ENCODE measurements around the gene RHOF.
"Not testable (repeated sequence)": the region's sequence is repeated elsewhere in the genome, so short reads cannot be mapped to it uniquely, and the experiment has no call there.

RHOF gene

DNA sequence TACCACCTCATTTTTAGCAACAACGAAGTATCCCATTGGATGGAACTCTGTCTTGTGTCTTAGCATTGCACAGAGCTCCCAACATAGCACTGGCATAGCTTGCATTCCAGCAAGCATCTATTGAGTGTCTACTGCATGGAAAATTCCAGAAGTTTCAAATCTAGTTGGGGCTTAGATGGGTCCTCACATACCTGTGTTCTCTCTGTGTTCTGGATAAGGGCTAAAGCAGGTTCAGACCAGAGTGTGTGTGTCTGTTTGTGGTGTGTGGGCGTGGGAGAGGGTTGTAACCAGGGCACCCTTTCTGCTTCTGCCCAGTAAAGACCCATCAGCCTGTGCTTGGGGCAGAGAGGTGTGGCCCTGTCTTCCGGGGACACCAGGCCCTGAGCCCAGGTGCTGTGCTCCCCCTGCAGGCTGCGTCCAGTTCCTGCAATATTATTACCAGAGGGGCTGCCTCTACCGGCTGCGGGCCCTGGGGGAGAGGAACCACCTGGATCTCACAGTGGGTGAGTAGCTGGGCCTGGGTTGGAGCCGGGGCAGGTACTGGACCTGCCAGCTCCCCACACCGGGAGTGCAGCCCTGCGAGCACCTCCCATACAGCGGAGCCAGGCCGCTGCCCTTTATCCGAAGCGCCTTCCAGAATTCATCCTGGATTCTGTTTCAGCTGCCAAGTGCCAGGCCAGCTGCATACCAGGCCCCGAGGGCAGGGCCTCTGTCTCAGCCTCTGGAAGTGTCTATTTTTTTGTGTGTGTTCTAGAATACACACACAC lies 20.3 kb downstream of the RHOF start:
- DNase-seq: no peak

DNA sequence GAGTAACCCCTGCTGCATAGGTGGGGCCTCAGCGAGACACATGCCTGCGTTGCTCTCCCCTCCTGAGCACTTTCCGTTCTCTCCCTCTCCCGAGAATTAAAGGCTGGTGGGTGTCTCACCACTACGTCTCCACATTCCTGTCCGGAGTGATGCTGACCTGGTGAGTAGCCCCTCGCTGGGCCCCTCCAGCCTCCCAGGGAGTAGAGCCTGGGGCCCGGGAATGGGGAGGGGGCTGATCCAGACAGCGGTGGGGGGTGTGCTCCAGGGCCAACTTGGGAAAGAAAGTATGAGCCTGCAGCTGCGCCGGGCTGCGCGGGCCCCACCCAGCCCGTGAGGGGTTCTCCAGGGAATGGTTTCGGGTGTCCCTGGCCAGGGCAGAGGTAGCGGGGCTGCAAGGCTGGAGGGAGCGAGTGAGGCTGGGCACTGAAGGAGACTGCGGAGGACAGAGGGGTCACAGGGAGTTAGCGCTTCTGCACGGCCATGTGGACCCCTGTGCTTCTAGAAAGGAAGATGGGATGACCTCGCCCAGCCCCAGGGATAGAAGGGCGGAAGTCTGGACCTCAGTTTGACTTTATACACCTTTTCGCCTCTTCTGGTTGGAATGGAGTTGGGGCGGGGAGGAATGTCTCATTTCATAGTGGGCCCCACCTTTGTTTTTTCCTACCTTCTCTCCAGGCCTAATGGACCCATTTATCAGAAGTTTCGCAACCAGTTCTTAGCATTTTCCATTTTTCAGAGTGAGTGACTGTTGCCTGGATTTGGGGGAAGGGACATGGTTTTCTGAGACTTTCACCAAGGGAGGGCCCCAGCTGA lies 22.5 kb downstream of the RHOF start:
- no peak for DNase-seq

DNA sequence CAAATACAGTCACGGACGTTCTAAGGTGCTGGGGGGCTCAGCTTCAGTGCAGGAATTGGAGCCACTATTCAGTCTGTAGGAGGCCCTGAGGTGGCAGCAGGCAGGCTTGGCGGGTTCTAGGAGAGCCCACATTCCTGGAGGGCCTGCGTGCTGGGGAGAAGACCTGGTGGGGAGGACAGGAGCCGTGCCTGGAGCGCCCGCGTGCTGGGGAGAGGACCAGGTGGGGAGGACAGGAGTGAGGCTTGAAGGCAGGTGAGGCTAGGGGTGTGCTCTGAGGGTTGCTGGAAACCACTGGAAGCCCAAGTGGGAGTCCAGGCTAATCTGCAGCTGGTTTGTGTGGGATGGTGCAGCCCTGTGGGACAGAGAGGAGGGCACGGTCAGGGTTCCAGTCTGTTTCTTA lies 23.1 kb downstream of the RHOF start:
- no peak for DNase-seq

DNA sequence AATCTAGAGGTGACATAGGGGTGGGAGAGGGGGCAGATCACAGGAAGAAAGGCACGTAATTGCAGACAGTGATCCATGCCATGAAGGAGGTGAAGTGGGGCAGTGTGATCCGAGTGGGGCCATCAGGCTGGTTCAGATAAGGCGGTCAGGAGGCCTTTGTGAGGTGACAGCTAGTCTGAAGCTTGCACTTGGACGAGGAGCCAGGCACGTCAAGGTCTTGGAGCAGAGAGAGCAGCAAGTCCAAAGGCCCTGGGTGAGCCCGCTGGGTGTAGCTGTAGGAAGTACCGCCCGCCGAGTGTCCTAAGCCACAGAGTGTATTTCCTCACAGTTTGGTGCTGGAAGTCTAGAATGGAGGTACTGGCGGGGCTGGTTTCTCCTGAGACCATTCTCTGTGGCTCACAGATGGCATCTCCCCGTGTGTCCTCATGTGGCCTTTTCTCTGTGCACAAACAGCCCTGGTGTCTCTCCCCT lies 23.6 kb downstream of the RHOF start:
- DNase-seq: no peak

DNA sequence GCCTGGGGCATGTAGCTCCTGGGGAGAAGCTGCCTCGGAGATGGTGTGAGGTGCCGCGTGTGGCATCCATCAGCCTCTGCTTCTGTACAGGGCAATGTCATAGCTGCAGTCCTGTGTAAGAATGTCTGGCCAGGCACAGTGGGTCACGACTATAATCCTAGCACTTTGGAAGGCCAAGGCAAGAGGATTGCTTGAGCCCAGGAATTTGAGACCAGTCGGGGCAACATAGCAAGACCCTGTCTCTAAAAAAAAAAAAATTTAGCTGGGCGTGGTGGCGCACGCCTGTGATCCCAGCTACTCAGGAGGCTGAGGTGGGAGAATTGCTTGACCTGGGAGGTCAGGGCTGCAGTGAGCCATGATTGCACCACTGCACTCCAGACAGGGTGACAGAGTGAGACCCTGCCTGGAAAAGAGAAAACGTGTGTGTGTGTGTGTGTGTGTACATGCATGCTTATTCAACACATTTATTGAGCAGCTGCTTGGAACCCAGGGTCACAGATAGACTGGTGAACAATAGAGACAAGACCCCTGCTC lies 24.1 kb downstream of the RHOF start:
- no peak for DNase-seq

DNA sequence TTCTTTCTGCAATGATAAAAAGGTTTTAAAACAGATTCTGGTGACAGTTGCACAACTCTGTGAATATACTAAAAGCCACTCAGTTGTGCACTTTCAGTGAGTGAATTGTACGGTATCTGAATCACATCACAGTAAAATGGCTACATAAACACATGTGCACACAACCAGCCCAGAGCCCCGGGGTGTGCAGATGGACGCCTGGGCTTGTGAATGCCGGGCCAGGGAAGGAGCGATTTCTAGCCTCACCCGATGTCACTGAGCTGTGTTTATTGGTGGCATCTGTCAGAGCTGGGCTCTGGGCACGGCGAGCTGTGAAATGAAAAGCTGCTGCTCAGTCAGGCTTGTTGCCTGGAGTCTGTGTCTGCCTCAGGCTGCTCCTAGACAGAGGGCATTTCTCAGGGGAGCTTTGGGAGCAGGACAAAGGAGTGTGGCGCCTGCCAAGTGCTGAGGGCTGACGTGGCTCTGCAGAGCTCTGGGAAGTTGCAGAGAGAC lies 25.9 kb downstream of the RHOF start:
- no peak for DNase-seq

DNA sequence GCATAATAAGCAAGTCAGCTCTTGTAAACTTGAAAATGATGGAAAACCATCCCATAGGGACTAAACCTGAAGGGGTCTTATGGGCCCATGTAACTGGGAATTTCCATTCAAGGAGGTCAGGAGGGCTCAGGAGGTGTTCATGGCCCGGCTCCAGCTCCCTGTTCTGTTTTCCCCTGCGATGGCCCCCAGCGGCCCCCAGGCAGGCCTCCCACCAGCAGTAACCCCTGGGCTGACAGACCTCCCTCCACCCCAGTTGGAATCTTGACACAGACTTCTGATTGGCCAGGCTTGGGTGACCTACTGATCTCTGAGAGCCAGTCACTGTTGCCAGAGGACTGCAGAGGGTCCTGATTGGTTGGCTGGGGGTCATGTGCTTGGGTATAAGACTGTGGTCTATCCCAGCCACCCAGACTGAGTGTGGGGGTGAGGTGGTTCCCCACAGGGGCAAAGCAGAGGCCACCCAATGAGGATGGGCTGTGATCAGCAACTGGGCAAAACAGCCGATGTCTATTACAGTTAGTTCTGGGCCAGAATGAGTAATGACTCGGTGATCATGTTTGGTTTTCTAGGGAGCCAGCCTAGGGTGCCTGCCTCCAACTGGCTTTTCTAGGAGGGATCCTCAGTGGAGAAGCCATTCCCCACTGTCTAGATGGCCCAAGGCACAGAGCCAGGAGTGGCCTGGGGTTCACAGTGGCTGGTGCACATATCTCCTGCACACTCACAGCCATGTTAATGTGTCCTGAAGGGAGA lies 27.0 kb downstream of the RHOF start:
- no peak for DNase-seq

DNA sequence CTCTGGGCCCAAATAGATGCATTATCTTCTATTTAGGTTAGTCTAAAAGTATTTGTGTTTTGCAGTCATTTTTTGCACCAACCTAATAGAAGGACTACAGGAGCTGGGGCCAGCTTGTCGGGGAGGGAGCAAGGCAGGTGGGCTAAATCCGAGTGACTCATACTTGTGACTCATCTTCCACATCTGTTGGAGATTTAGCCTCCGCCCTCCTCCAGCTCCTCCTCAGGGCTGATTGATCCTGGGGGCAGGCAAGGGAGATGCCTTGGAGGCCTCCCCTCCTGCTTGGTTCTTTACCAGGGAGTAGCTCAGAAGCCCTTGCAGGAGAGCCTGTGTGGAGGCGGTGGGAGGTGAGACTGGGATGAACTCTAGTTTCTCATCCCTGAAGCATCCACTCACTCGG lies 27.9 kb downstream of the RHOF start:
- no peak for DNase-seq

DNA sequence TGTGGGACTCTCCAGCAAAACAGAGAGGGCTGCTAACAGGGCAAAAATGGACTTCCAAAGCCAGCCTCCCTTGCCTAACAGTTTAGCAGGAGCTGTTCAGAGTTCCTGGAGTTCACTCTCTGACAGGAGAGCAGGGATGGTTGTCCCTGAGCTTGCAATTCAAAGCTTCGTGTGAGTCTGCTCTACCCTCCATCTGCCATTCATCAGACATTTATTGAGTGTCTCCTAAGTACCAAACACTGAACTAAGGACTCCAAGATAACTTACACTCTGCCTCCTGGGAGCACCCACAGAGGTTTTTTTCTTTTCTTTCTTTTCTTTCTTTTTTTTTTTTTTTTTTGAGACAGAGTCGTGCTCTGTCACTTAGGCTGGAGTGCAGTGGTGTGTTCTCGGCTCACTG lies 28.7 kb downstream of the RHOF start:
- no peak for DNase-seq

DNA sequence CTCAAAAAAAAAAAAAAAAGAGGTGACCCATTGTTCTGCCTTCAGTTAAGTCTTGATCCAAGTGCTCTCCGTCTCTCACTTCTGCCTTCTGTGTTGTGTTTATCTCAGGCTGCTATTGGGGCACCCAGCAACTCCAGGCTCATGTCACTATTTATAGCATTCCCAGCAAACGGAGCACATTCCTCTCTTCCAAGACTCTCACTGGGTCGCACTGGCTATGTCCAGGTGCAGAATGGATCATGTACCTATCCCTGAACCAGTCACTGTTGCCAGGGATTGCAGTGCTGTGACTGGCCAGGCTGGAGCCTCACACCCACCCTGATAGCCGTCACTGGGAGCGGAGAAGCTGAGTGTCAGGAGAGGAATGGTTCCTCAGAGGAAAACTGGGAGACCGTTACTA lies 31.2 kb downstream of the RHOF start:
- no peak for DNase-seq

DNA sequence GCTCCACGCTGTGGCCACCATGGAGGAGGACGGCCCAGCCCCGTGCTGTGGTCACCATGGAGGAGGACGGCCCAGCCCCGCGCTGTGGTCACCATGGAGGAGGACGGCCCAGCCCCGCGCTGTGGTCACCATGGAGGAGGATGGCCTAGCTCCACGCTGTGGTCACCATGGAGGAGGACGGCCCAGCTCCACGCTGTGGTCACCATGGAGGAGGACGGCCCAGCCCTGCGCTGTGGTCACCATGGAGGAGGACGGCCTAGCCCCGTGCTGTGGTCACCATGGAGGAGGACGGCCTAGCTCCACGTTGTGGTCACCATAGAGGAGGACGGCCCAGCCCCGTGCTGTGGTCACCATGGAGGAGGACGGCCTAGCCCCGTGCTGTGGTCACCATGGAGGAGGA lies 35.0 kb downstream of the RHOF start:
- not testable (repeated sequence) for DNase-seq

DNA sequence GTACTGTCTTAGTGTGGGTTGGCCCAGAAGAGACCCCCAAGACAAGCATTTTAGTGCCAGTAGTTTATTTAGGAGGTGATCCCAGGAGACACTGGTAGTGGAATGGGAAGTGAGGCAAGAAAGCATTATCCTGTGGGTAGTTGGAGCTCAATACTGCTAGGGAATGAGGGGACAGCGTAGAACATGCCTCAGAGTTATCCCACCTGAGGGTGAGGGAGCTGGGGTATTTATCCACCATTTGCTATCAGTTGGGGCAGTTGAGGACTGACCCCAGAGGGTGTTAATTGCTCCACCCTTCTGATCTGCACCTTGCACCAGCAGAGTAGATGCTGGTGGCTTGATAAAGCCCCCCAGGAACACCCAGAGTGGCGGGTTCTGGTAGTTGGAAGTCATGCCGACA lies 37.9 kb downstream of the RHOF start:
- no peak for DNase-seq

DNA sequence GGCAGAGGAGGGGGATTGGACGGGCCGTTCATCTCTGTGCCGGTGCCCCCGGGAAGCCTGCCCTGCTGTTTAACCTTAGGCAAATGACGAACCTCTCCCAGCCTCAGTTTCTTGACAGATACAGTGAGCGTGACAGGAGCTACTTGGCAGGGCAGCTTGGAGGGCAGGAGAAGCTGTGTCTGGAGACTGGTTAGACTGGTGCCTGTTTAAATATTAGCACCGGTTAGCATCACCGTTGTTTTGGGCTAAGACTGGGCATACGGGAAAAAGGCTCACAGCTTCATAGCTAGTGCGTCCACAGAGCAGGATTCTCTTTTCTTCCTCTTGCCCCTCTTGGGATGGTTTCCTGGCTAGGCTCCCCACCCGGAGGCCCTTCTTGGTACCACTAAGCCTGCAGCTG lies 38.7 kb downstream of the RHOF start:
- no peak for DNase-seq

DNA sequence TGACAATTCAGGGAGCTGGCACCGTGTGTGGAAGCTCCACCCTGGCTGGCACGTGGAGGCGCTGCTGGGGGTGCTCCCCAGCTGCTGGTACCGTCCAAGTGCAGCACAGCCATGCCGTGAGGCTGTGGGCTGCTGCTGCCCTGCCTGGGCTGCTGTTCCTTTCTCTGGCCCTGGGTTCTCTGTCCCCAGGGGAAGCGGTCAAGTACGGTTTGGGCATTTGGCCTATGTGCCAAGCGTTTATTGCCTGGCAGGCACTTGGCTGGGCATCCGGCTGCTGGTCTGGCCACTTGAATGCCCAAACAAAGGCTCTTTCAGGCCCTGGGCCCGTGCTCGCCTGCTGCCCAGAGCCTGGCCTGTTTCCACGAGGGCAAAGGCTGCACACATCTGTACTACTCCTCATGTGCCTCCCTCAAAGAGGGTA lies 39.6 kb downstream of the RHOF start:
- no peak for DNase-seq

DNA sequence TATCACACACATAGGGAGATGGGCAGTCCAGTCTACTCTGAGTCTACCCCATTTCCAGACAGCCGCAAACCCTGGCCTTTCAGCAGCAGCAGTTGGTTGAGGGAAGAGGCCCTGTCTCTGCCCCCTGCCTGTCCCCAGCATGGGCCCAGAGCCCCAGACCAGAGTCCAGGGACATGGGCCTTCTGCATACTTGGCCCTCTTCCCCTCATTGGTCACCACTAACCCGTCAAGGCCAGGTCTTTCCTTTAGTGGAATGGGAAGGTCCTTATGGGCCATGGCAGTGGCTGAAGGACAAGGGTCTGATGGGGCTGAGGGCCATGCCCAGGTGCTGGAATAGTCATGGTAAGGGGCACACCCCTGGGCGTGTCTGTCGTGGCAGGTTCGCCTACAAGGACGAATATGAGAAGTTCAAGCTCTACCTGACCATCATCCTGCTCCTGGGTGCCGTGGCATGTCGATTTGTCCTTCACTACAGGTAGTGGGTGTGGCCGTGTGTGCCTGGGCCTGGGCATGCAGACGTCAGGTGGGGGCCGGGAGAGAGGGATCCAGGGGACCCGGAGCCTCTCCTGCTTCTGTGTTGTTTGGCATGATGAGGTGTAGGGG lies 41.6 kb downstream of the RHOF start:
- DNase-seq: no peak

DNA sequence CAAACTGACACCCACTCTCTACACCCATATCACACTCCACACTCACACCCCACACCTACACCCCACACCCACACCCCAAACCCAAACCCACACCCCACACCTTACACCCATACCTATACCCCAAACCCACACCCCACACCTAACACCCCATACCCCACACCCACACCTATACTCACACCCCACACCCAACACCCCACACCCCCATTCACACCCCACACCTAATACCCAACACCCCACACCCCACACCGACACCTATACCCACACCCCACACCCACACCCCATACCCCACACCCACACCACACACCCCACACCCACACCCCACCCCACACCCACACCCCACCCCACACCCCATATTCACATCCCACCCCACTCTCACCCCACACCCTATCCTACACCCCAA lies 42.5 kb downstream of the RHOF start:
- DNase-seq: no peak

DNA sequence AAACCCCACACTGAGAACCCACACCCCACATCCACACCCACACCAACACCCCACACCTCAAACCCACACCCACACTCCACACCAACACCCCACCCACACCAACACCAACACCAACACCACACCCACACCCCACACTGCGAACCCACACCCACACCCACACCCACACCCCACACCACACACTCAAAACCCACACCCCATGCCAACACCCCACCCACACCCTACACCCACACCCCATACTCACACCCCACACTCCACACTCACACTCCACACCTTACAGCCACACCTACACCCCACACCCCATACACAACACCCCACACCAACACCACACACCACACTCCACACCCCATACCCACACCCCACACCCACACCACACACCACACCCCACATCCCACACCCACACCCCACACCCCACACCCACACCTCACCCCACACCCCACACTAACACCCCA lies 43.0 kb downstream of the RHOF start:
- no peak for DNase-seq

DNA sequence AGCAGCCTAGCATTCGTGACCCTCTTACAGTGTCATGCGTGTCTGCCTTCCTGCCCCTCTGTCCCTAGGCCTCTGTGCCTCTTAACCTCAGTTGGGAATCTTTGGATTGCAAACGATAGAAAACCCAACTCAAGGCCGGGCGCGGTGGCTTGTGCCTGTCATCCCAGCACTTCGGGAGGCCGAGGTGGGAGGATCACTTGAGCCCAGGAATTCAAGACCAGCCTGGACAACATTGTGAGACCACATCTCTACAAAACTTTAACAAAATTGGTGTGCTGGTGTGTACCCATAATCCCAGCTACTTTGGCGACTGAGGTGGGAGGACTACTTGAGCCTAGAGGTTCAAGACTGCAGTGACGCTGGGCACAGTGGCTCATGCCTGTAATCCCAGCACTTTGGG lies 44.2 kb downstream of the RHOF start:
- DNase-seq: no peak

DNA sequence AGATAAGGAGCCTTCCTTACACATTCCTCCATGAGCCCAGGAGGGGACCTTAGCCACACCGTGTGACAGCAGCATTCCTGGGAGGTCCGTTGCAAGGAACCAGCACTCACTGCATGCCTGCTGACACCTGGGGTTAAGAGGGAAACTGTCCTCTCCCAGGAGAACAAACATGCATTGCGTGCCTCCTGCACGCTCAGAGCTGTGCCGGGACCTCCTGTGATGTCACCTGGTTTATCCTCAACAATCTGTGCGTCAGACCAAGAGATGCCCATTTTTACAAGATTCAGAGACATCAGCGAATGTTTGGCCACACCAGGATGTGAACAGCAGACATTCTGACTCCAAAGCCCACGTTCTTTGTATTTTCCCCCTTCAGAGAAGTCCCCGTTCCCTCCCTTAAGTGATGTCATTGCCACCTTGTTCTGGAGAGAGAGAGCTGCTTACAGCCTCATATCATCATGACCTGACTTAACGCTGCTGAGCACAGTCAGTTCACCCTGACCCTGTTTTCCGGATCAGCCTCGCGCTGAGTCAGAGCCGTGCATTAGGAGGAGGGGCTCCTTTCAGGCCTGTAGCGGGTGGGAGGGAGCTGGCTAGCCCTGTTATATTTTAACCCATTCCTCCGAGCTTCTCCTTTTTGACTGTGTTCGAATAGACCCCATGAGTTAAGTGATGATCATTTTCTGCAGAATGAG lies 44.8 kb downstream of the RHOF start:
- no peak for DNase-seq

DNA sequence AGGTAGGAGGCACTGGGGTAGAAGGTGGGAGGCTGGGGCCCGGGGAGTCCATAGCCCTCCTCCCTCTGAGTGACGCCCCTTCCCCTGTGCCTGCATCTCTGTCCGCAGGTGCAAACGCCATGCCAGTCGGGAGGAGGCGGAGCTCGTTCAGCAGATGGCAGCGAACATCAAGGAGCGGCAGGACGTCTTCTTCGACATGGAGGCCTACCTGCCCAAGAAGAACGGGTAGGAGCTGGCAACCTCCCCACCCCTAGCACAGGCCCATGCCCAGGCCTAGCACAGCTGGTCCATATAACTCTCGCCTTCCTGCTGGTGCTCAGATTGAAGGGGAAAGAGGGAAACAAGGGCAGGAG lies 45.3 kb downstream of the RHOF start:
- DNase-seq: no peak

DNA sequence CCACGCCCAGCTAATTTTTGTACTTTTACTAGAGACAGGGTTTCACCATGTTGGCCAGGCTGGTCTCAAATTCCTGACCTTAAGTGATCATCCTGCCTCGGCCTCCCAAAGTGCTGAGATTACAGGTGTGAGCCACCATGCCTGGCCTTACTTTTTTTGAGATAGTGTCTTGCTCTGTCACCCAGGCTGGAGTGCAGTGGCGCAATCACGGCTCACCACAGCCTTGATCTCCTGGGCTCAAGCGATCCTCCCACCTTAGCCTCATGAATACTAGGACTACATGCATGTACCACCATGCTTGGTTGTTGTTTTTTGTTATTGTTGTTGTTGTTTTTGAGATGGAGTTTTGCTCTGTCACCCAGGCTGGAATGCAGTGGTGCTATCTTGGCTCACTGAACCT lies 47.9 kb downstream of the RHOF start:
- DNase-seq: not testable (repeated sequence)

DNA sequence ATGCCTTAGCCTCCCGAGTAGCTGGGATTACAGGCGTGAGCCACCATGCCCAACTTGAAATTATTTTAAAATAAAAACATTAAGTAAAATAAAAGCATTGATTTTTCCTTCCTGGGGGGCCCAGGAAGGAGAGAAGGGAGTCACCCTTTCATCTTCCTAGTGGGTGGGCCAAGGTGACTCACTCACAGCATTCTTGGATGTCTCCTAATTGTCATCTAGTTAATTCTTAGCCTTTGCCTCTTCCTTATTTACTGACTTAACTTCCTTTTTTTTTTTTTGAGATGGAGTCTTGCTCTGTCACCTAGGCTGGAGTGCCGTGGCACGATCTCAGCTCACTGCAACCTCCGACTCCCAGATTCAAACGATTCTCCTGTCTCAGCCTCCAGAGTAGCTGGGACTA lies 51.7 kb downstream of the RHOF start:
- DNase-seq: no peak
